HG03439 (cell line): ENCODE data around the gene GDPD3.

ENCODE experiments used
- ATAC-seq: cut with Tn5 transposase; IDR thresholded peaks from one replicate; pipeline ENCODE4 v1.9.1; 2021; ENCODE audit warnings: mild to moderate bottlenecking, moderate library complexity; ENCODE audit not compliant: unreplicated experiment

The GDPD3 gene

GRCh38 chr16:30096105-30096861 lies 17.1 kb downstream of the GDPD3 start, which contains the start of gene YPEL3:
Gene YPEL3 (minus strand): TSS chr16:30096213. CDS start chr16:30095482, 731 bp downstream.
- peak; percentile 46 for ATAC-seq

- ATAC-seq: no peak
Measured at GRCh38 chr16:30095166-30096078, 17.9 kb downstream of the GDPD3 start.

- no peak for ATAC-seq
Measured at GRCh38 chr16:30094541-30095165, 18.7 kb downstream of the GDPD3 start.

- peak; percentile 42 for ATAC-seq
Measured at GRCh38 chr16:30092373-30093010, 20.8 kb downstream of the GDPD3 start.

- ATAC-seq: peak; percentile 65
Measured at GRCh38 chr16:30091474-30092372, 21.6 kb downstream of the GDPD3 start, which contains the start of gene TBX6. Gene TBX6 (minus strand): TSS chr16:30091924. CDS start chr16:30091193, 731 bp downstream.

GRCh38 chr16:30090610-30091331 lies 22.6 kb downstream of the GDPD3 start:
- ATAC-seq: no peak

- no peak for ATAC-seq
Measured at GRCh38 chr16:30088832-30089624, 24.3 kb downstream of the GDPD3 start.

GRCh38 chr16:30088237-30088831 lies 25.0 kb downstream of the GDPD3 start:
- no peak for ATAC-seq

- ATAC-seq: no peak
Measured at GRCh38 chr16:30087181-30087898, 26.0 kb downstream of the GDPD3 start.

GRCh38 chr16:30086291-30087140 lies 26.8 kb downstream of the GDPD3 start:
- no peak for ATAC-seq

GRCh38 chr16:30085820-30086219 lies 27.5 kb downstream of the GDPD3 start:
- ATAC-seq: no peak

- ATAC-seq: no peak
Measured at GRCh38 chr16:30085247-30085646, 28.1 kb downstream of the GDPD3 start.

GRCh38 chr16:30084816-30085159 lies 28.5 kb downstream of the GDPD3 start:
- no peak for ATAC-seq

- ATAC-seq: no peak
Measured at GRCh38 chr16:30084096-30084815, 29.1 kb downstream of the GDPD3 start.

- no peak for ATAC-seq
Measured at GRCh38 chr16:30083216-30084055, 29.9 kb downstream of the GDPD3 start.
